NAMALWA (cell line): Measurements from ENCODE around the gene DRAXIN.
A peak's percentile ranks its signal among the peaks of the same experiment; 100 is the strongest.

ENCODE experiments used
- DNase-seq: peaks from one replicate; pipeline ENCODE4 v3.0.0-alpha.2; 2015; ENCODE audit warnings: low spot score

The DRAXIN gene

DNA sequence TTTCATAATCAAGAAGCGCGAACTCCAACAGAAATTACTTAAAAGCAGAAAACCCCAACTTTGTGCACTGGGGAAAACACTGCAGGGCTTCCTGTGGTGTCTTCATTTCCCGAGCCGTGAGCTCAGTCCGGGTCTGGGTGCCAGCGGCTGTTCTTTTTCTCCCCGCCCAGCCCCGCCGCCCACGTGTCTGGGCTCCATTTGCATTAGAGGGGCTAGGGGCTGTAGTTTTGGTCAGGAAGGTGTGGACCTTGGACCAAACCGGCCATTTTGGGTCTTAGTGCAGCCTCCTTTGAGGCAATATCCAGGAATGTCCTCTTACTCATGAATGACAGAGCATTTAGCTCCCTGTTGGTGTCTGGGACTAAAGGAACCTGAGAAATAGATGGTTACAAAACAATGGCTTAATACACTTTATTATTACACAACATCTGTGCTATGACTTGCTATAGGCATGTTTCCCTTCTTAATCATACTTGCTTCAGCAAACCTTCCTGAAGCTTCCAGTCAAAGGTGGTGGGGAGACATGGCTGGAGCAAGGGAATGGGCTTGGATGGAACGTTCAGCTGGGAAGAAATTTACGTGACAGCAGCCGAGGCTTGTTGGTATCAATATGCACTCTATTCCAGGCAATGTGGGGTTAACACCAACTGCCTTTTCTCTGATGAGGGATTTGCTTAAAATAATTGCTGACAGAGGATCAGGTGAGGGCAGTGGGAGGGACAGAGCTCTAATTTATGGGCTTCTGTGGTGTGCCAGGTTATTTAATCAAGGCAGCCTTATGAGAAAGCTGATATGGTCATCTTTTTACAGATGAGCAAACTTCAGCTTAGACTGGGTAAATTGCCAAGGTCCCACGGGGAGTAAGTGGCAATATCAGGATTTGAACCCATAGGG is 45.5 kb downstream of the DRAXIN start:
- DNase-seq = peak; percentile 80

DNA sequence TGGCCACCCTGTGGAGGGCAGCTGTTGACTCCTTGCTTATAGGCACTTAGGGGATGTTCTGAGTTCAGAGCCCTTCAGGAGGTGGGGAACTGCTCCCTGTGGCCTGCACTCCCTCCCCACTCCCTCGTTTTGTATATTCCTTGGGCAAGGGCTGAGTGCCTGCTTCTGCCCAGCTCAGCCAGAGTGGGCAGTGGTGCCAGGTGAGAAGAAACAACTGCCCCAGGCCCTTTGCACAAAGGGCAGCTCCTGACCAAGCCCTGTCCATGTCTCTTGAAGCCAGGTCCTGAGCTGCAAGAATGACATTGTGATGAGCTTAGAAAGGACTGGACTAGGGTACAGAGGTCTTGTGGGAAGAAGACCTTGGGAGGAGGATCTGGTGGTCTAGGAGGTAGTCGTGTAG is 46.6 kb downstream of the DRAXIN start:
- DNase-seq = no peak

DNA sequence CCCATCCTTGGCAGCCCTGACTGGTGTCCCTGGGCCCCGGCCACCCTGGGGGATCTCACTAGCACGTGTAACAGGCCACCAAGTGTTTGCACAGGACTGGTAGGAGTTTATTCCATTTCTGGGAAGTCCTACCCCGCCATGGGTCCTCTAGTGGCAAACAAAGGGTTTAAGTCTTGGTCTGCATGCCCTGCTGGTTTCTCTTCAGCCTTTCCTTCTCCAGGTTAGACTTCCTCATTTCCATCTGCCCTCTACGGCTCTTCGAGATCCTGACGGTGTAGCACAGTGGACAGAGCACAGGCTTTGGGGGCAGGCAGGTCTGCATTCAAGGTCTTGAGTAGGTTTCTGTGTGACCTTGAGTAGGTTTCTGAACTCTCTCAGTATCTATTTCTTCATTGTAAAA is 47.3 kb downstream of the DRAXIN start:
- DNase-seq = no peak

DNA sequence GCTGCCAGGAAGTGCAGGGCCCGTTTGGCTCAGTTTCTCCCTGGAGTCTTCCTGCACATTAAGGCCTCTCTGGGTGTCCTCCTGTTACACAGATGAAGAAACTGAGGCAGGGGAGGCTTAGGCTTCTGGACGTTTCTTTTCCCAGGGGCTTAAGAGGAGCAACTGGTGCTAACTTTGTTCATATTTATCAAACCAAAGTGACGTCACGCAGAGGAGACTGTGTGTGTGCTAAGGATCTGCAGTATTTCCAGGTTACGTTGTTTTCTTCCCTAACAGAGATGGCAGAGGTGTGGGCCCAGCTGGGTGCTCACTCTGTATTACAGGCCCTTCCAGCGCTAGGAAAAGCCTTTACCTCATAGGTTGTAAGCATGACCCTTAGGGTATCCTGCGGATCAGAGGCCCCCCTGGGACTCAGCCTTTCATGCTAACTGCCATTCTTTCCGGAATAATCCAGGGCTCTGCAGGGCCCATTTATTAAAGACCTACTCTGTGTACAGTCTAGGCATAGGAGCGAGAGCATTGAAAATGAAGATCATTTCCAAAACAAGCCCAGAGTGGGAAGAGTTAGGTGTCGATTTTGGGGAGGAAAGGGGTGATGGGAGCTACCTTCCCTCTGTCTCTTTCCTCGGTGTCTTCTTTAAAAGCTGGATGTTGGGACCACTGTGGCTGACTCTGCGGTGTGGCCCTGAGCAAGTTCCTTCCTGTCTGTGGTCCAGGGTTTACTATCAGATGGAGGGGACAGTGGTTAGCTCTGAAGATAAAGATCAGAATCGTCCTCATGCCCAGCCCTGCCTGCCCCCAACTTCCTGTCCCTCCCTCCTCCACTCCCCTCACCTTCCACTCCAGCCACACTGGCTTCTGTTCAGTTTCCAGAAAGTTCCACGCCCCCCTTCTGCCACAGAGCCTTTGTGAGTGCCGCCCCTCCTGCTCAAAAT is 49.0 kb downstream of the DRAXIN start:
- no peak for DNase-seq

DNA sequence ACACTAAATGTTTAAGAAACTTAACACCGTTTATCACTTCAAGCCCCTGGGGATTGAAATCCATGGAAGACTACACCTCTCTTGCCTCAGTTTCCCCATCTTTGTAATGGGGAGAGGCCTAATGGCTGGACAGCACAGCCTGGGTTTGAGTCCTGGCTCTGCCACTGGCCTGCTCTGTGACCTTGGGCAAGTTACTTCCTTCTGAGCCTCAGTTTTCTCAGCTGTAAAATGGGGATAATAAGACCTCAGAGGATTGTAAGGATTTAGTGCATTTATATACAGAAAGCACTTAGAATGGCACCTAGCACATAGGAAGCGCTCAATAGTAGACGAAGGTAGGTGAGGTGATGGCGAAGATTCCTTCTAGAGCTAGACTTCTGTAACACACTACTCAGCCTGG is 50.0 kb downstream of the DRAXIN start:
- no peak for DNase-seq

DNA sequence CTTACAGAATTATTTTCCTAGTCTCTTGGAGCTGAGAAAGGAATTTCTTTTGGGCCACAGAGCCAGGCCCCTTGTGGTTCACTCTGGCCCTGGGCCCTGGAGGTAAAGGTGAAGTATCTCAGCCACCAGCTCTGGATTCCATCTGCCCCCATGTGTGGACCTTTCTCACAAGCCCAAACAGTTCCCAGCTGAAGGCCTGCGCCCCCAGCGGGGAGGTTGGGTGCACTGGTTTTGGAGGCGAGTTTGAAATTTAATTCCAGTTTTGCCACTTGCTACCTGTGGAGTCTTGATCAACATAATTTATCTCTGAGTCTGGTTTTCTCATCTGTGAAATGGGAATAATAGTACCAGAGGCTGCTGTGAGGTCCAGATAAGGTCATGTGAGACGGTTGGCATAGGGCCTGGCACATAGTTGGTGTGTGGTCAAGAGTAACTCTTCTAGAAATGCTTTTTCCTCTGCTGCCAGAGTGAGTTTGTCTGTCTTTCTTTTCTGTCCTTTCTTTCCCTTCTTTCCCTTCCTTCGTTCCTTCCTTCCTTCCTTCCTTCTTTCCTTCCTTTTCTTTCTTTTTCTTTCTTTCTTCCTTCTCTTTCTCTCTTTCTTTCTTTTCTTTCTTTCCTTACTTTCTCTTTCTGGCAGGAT is 50.5 kb downstream of the DRAXIN start:
- peak; percentile 31 for DNase-seq

DNA sequence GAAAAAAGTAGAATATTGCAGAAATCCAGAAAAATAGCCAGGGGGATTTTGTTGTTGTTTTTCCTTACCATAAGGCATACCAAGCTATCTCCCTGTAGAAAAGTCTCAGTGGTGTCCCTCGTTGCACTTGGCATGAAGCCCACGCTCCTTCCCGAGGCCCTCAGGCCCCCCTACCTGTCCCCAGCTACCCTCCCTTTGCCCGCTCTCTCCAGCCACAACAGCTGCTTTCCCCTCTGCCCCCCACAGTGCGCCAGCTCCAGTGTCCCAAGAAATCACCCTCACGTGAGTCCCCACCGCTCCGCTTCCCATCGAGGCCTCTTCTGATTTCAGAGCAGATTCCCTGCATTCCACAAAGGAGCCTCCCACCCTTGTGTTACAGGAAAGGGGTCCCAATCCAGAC is 52.8 kb downstream of the DRAXIN start:
- no peak for DNase-seq

DNA sequence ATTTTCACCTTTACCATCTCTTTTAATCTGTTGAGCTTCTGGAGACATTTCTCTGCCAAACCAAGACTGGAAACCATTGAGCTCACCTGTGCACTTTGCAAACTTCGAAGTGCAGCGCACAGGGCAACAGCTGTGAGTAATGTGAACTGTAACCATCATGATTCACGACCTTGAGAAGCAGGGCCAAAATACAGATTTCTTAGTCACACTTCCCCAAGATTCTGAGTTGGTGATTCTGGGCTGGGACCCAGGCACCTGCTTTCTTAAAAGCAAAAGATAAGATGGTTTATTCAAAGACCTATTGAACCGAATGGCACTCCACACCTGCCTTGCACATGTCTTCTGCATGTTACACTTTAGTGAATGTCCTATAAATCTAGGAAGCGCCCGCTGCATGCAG is 54.6 kb downstream of the DRAXIN start:
- no peak for DNase-seq

DNA sequence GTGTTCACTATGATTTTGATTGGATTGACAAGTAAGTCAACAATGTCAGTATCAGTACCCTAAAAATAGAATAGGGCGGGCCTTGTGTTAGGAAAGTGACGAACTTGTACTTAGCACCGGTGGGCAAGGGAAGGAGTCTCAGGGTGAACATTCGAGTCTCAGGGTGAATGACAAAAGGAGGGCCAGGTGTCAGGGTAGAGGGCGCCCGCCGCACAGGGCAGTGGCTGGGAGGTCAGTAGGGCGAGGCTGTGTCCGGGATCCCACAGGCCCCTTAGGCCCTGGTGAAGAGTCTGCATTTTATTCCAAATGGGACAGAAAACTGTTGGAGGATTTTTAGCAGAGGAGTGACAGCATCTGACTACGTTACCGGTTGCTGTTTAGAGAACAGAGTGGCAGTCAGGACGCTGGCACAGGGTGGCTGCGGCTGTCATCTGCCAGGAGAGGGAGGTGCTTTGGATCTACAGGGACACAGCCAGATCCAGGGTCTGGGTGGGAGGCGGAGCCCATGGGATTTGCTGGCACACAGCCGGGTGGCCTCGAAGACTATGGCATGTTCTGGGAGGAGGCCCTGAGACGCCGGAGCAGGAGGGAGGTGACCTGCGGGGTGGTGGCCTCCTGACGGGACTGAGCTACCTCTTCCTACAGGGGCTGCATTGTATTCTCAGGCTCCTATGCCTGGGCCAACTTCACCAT is 55.4 kb downstream of the DRAXIN start:
- DNase-seq = no peak

DNA sequence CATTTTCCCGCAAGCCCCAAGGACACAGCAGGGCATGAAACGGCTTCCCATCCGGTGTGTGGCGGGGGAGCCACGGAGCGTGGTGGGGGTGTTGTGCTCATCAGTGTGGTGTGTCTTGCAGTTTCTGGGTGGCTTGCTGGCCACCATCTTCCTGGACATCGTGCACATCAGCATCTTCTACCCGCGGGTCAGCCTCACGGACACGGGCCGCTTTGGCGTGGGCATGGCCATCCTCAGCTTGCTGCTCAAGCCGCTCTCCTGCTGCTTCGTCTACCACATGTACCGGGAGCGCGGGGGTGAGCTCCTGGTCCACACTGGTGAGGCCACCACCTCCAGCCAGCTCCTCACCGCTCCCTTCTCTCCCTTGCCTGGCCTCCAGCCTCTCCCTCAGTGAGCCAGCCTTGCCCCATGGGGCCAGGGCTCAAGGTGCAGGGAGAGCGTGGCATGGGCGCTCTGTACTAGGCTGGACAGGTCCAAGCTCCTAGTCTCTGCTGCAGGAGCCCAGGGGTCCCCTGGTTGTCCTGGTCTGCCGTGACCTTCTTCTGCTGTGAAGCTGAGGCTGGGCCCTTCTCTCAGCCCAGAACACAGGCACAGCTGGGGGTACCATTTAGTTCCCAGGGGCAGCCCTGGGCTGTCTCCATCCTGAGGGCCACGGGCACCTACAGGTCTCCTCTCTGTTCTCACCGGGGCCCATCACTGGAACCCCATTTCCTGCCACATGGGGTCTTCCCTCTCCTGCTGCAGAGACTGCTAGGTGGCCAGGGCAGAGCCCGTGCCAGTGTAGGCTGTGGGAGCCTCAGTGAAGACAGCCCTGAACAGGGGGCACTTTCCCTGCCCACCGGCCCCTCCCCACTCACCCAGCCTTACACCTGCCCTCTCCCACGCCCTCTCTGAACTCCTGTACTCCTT is 57.0 kb downstream of the DRAXIN start:
- DNase-seq = no peak

DNA sequence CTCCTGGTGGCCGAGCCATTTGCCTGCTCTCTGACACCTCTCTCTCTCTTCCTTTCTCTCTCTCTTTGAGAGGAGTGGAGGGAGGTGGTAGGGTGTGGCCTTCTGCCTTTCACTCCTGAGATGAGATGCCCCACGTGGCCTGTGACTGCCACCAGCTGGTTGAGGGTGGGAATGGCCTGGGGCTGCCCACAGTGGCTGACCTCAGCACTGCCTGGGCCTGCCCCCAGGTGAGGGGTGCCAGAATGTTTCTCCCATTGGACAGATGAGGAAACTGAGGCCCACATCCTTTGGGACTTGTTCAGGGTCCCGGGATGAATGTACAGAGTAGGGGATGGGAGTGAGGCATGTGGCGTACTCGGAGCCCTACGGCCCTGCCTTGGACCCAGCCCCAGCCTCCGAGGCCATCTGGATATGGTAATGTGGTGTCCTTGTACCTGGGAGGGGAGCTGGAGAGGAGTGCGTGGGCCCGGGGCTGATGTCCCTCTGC is 57.7 kb downstream of the DRAXIN start:
- peak; percentile 62 for DNase-seq

DNA sequence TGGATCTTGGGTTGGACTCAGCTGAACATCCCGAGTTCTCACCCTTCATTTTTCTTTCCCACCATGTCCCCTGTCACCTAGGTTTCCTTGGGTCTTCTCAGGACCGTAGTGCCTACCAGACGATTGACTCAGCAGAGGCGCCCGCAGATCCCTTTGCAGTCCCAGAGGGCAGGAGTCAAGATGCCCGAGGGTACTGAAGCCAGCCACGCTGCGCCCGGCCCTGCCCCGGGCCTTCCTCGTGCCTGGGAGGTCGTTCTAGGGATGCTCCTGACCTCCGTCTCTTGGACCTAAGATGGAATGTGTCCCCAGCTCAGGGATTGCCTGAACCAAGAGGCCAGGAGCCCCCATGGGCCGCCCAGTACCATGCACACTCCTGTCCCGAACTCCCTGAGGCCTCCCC is 58.5 kb downstream of the DRAXIN start:
- DNase-seq = no peak

DNA sequence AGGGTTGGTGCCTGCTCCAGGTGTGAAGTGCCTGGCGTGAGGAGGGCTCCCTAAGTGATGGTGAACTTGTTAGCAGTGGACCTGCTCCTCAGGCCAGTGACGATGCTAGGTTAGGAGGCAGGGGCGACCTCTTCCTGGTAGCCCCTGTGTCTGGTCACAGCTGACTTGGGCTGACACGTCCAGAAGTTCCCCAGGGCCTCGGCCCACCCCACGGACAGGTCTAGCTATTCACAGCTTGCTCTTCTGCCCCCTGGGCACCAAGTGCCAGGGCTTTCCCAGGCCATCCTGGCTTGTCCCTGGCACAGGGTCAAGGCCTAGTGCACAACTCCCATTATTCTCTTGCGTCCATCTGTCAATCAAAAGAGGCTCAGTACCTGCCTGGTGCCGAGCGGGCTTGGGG is 59.6 kb downstream of the DRAXIN start:
- no peak for DNase-seq

DNA sequence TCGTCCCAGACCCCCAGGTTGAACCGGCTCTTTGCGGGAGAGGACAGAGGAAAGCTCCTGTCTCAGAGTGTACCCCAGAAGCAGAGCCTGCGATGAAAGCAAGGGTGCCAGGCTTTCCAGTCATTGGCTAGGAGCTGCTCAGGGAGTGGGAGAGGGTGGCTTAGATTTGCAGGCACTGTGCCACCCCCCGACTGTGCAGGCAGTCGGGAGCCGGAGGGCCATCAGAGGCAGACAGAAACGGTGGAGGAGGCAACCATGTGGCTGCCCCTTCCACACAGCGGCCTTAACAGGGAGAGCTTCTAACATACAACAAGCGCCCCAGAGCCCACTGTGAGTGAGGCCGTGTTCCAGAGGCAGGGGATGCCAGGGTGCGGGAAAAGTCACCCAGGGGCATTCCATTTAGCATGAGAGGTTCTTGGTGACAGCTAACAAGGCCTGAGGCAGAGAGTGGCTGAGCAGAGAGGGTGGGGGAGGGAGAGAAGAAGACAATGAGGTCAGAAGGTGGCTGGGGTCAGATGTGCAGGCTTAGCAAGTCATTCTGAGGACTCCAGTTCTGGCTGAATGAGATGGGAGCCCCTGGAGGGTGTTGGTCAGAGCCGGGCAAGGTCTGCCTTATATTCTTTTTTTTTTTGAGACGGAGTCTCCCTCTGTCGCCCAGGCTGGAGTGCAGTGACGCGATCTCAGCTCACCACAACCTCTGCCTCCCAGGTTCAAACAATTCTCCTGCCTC is 61.0 kb downstream of the DRAXIN start:
- no peak for DNase-seq

DNA sequence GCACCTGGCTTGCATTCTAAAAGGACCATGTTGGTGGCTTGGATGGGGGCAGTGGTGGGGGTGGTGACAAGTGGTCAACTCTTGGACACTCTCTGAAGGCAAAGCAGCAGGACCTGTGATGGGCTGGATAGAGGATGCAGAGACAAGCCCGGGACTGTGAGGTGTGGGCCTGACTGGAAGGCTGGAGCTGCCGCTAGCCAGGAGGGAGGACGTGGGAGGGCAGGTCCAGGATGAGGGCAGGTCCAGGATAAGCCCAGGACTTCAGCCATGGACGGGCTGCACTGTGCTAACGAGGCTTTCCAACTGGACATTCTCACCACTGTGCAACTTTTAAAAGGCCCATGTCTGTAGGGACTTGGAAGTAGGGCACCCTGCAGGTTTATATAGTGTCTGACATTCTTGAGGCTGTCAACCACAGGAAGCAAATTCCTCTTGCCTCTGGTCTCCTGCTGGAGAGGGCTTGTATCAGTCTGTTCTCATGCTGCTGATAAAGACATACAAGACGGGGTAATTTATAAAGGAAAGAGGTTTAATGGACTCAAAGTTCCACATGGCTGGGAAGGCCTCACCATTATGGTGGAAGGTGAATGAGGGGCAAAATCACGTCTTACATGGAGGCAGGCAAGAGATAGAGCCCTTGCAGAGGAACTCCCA is 62.2 kb downstream of the DRAXIN start:
- DNase-seq = no peak

DNA sequence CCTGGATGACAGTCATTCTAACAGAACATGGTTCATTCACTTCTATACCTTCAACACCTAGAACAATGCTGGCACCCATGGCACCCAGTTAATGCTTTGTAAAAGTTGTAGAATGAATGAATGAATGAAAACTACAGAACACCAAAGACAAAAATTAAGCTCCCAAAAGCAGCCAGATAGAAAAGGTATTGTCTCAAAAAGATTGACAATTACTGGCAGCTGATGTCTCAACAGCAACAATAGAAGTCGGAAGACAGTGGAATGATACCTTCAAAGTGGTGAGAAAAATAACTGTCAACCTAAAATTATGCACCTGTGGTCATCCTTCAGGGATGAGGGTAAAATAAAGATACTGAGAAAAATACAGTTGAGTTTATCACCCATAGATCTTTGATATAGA is 65.5 kb downstream of the DRAXIN start:
- DNase-seq = no peak

DNA sequence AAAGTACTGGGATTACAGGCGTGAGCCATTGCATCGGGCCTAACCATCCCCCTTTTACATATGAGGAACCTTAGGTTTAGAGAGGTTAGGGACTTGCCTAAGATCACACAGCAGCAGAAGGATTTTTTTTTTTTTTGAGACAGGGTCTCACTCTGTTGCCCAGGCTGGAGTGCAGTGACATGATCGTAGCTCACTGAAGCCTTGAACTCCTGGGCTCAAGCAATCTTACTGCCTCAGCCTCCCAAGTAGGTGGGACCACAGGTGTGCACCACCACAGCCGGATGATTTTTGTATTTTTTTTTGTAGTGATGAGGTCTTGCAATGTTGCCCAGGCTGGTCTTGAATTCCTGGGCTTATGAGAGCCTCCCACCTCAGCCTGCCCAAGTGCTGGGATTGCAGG is 68.3 kb downstream of the DRAXIN start:
- DNase-seq = no peak

DNA sequence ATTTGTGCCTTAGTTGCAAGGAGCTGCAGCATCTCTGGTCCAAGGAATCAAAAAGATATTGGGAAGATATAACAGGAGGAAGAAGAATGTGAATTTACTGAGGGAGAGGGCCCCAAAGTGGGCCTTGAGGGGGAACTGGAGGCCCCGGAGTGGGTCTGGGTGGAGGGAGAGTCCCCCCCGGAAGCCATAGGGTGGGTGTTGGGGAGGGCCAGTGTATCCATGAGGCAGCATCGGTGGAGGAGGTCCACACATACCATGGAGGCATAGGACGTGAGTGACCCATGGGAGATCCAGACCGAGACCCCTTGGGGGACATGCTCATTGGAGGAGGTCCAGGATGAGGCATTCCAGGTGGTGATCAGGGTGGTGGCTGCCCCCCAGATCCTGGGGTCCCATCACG is 69.8 kb downstream of the DRAXIN start:
- DNase-seq = no peak

DNA sequence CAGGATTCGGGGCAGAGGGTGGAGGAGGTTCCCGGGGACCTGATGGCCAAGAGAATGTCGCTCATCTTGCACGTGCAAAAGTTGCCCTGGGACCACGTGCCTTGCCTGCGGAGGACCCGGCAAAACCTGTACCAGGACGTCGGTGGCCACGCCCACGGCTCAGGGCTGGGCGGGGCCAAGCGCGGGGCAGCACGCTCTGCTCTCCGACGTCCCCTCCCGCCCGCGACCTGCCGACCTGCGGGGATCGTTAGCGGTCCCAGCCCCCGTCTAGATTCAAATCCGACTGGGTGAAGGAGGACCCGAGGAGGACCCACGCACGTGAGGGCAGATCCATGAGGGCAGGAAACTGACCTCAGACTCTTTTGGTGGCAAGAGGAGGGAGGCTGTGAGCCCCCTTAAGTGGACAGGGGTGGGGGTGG is 70.5 kb downstream of the DRAXIN start, which contains the start of gene C1orf167:
C1orf167 (plus strand) TSS at position 206 of the 419 bp plus-strand sequence. CDS start 2,208 bp downstream, outside the sequence.
- DNase-seq = no peak
